Adipose tissue (tissue), 3 donors: ENCODE data around the gene SEMA4C. TPM values are rescaled to one million over a fixed set of nuclear protein-coding genes. Genes with fewer than 3 reads are reported as not detected.

ENCODE experiments used
- H3K27ac ChIP-seq: one replicate; pipeline ENCODE4 v1.5.1; 2013; ENCODE audit warnings: low read depth, low read length
- WGBS, 3 donors: extraction: QIAGEN DNeasy Blood & Tissue Kit; methylation state at CpG; one replicate each; pipeline ENCODE4 v1.1.7; 2013; 5-methylcytosine and 5-hydroxymethylcytosine counted together
- polyA plus RNA-seq, 3 donors: library from polyadenylated mRNA; stranded (reverse); fragments of 200-250 nt; gene quantifications; one replicate each; pipeline ENCODE4 v1.2.3, GENCODE V29; 2013
- donor health status: healthy with polysubstance abuse.
- donor health status: Bipolar disorder and iron deficiency.
- donor health status: healthy.

Gene SEMA4C
- polyA plus RNA-seq, 3 donors, result 8.2 to 41.2 (median 30.2) TPM

- WGBS, 3 donors, result 77 to 99% (median 80%) methylated on average over 4 of the region's 4 CpGs
- no peak overlapping the region for H3K27ac ChIP-seq
Observed at GRCh38 chr2:96835830-96836229, 34.0 kb downstream of the SEMA4C start.

GRCh38 chr2:96832754-96833507 lies 36.9 kb downstream of the SEMA4C start:
- H3K27ac ChIP-seq, result no peak overlapping the region

GRCh38 chr2:96832408-96832753 lies 37.5 kb downstream of the SEMA4C start:
- WGBS, 3 donors, result 61 to 83% (median 82%) methylated on average over 11 of the region's 11 CpGs
- no peak overlapping the region for H3K27ac ChIP-seq

More at GRCh38 chr2:96832754-96833507, 36.9 kb downstream of the SEMA4C start:
- WGBS, 3 donors, result 21 to 69% (median 69%) methylated on average over 18 of the region's 18 CpGs

GRCh38 chr2:96831679-96832078 lies 38.2 kb downstream of the SEMA4C start:
- WGBS, 3 donors, result 30 to 79% (median 75%) methylated on average over 8 to 10 of the region's 10 CpGs
- H3K27ac ChIP-seq, result no peak overlapping the region

GRCh38 chr2:96830044-96830562 lies 39.8 kb downstream of the SEMA4C start:
- 63 to 67% (median 66%) methylated on average over 5 of the region's 5 CpGs for WGBS, 3 donors
- H3K27ac ChIP-seq, result no peak overlapping the region

GRCh38 chr2:96828874-96829273 lies 41.0 kb downstream of the SEMA4C start:
- WGBS, 3 donors, result 94 to 97% (median 96%) methylated on average over 13 of the region's 13 CpGs
- no peak overlapping the region for H3K27ac ChIP-seq

- 94 to 96% (median 95%) methylated on average over 14 of the region's 14 CpGs for WGBS, 3 donors
- H3K27ac ChIP-seq, result no peak overlapping the region
Observed at GRCh38 chr2:96828436-96828835, 41.4 kb downstream of the SEMA4C start.

- 92 to 93% (median 92%) methylated on average over 21 to 22 of the region's 22 CpGs for WGBS, 3 donors
Observed at GRCh38 chr2:96826546-96827278, 43.2 kb downstream of the SEMA4C start.

GRCh38 chr2:96825057-96825456 lies 44.8 kb downstream of the SEMA4C start:
- H3K27ac ChIP-seq, result no peak overlapping the region
- 85 to 92% (median 87%) methylated on average over 14 of the region's 14 CpGs for WGBS, 3 donors

More at GRCh38 chr2:96826546-96827278, 43.2 kb downstream of the SEMA4C start:
- no peak overlapping the region for H3K27ac ChIP-seq

- H3K27ac ChIP-seq, result no peak overlapping the region
- 44 to 79% (median 70%) methylated on average over 6 of the region's 6 CpGs for WGBS, 3 donors
Observed at GRCh38 chr2:96824079-96824870, 45.6 kb downstream of the SEMA4C start.

GRCh38 chr2:96823198-96823597 lies 46.7 kb downstream of the SEMA4C start:
- 74 to 88% (median 79%) methylated on average over 11 of the region's 11 CpGs for WGBS, 3 donors
- no peak overlapping the region for H3K27ac ChIP-seq

GRCh38 chr2:96822786-96823185 lies 47.1 kb downstream of the SEMA4C start:
- no peak overlapping the region for H3K27ac ChIP-seq
- WGBS, 3 donors, result 66 to 76% (median 74%) methylated on average over 4 of the region's 4 CpGs

GRCh38 chr2:96821113-96821675 lies 48.7 kb downstream of the SEMA4C start:
- no peak overlapping the region for H3K27ac ChIP-seq
- WGBS, 3 donors, result 39 to 86% (median 85%) methylated on average over 11 of the region's 11 CpGs

GRCh38 chr2:96819876-96820511 lies 49.9 kb downstream of the SEMA4C start:
- H3K27ac ChIP-seq, result no peak overlapping the region
- WGBS, 3 donors, result 75 to 87% (median 84%) methylated on average over 12 of the region's 12 CpGs

GRCh38 chr2:96819128-96819875 lies 50.6 kb downstream of the SEMA4C start:
- 42 to 78% (median 76%) methylated on average over 10 of the region's 10 CpGs for WGBS, 3 donors
- no peak overlapping the region for H3K27ac ChIP-seq

GRCh38 chr2:96817882-96818281 lies 52.0 kb downstream of the SEMA4C start:
- no peak overlapping the region for H3K27ac ChIP-seq
- WGBS, 3 donors, result 48 to 91% (median 86%) methylated on average over 8 of the region's 8 CpGs
